Left lobe of liver (tissue), 2 donors: ENCODE results near the gene TFF3. TPM values are rescaled to one million over a fixed set of nuclear protein-coding genes. Genes with fewer than 3 reads are reported as not detected.

Experiments used
- ATAC-seq: fragments of 200-7000 bp; cut with Tn5 transposase; one replicate; pipeline ENCODE4 v1.9.1; 2020; ENCODE audit warnings: mild to moderate bottlenecking, moderate library complexity
- DNase-seq: peaks from one replicate; pipeline ENCODE4 v3.0.0-alpha.2; 2020; ENCODE audit warnings: low spot score
- total RNA-seq: library from RNA; stranded (reverse); gene quantifications from one replicate; pipeline ENCODE4 v1.2.1, GENCODE V29; 2021
- donor health status: DM: no; HTN: no; CAD: no; lungs with moderate emphysema.
- donor health status: DM: no; HTN: yes; CAD: no.

Gene TFF3
- total RNA-seq, 1 donor from 2014 or later: 4.1 TPM

DNA sequence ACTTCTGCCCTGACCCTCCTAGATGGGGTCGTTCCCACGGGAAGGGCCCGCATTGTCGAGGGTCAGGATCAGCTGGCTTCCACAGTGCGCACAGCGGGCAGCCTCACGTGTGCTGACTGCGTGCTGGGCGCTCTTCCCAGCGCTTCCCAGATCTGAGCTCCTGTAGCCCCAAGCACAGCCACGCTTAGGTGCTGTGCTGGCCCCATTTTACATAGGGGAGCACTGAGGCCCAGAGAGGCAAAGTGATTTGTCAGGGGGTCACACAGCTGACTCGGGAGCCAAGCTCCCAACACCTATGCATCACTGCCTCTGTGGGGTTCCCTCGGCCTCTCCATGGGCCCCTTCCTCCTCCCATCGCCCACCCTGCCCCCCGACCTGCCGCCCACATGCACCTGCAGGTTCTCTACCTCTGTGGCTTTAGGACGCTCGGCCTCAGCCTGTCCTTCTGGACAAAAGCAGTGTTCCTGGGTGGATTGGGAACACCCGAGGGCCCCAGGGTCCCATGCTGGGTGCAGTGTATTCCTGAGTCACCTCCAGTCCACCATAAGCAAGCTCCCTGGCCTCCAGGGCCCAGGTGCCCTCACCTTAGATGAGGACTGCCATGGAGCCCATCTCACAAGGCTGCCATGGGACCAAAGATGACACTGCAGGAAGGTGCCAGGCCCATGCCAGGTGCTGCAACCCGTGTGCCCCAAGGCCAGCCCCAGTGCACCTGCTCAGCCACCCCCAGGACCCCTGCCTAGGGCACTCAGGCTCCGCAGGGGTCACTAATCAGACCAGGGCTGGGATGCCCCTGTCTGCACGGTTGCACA is 23.3 kb downstream of the TFF3 start:
- no peak for DNase-seq
- no peak for ATAC-seq

DNA sequence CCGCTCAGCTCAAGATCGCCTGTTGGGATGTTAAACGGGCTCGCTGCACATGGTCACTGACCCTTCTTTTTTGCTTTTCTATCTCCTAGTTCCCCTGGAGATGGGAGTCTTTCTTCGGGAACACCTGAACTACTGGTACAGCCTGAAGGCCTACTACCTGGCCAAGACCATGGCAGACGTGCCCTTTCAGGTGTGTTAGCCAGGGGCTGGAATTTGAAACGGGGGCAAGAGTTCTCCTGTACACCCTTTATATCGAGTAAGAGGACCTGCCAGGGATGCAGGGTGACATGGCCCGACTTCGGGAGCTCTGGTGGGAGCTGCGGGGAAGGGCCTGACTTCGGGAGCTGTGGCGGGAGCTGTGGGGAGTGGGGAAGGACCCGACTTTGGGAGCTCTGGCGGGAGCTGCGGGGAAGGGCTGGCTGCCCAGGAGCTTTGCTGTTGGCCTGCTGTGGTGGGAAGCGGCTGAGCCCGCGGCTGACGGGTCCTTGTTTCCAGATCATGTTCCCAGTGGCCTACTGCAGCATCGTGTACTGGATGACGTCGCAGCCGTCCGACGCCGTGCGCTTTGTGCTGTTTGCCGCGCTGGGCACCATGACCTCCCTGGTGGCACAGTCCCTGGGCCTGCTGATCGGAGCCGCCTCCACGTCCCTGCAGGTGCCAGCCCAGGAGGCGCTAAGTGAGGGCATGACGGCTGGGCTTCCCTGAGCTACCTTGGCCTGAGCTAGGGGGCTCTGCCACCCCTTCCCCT is 24.0 kb downstream of the TFF3 start:
- DNase-seq: no peak
- ATAC-seq: no peak

DNA sequence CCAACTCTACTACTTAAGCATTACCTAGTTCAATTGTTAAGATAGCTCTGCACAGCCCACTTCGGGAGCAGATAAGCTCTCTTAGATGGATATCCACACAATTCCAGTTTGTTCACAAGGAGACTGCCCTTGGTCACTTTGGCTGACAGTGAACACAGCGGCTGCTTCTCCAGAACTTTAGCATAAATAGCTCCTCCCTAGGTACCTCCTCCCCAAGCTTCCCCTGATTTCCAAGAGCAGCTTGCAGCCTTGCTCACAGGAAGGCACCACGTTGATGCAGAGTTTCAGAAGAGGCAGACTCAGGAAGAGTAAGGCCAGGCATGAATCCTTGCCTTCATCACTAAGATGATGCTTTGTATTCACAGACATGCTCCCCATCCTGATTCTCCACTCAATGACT is 24.7 kb downstream of the TFF3 start:
- DNase-seq: no peak

DNA sequence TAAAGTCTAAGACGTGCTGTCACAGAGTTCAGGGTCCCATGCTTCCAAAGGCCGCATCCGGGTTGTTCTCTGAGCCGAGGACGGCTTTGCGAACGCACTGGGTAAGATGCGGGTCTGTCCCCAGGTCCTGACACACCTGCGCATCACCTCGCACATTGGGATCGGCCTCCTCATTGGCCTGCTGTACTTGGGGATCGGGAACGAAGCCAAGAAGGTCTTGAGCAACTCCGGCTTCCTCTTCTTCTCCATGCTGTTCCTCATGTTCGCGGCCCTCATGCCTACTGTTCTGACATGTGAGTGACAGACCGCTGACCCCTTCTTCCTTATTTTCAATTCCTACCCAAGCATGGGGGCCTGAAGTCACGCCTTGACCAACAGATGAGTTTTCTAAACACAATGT is 25.3 kb downstream of the TFF3 start:
- no peak for ATAC-seq
- peak; percentile 57 for DNase-seq

More for the DNA sequence above, 24.7 kb downstream of the TFF3 start:
- no peak for ATAC-seq

DNA sequence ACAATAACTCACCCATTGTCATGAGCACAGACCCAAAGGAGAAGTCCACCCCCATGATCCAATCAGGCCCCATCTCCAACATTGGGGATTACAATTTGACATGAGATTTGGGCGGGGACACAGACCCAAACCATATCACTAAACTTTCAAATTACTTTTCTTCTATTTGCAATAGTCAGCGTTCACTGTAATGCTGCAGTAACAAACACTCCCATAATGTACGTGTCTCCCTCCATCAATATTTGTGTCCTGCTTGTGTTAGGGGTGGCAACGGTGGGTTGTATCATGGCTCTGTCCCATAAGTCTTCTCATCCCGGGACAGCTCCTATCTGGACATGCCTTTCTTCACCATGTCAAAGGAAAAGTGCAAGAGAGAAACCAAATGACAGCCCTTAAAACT is 26.2 kb downstream of the TFF3 start:
- no peak for ATAC-seq
- DNase-seq: no peak

DNA sequence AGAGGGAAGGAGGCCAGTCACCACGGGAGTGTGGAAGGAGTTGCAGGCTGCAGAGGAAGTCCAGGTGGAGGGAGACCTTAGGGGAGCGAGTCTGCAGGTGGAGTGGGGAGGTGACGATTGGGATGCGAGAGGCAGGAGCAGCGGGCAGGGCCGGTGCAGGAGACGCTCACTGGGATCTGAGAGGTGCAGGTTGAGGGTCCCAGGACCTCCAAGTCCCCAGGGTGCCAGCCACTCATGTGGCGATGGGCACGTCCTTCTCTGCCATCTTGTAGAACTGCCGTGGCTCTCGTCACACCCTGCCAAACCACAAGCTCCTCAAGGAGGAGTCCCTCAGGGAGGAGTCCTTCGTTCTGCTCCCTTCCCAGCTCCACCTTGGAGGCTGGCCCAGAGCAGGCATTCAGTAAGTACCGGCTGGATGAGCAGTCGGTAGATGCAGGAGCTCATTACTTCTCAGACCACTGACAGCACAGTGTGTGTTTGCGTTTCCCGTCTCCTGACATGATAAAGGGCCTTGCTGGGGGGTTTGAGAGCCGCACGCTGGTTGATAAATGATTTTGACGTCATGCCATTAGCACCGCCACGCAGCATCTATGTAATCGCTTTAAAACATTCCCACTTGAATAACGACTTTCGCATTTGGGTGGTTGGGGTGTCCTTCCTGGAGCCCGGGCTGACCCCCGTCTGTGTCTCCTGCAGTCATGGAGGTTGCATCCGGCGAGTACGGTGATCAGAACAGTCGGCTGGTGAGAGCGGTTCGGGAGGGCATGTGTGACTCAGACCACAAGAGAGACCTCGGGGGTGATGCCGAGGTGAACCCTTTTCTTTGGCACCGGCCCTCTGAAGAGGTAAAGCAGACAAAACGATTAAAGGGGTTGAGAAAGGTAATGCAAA is 27.8 kb downstream of the TFF3 start:
- no peak for ATAC-seq

DNA sequence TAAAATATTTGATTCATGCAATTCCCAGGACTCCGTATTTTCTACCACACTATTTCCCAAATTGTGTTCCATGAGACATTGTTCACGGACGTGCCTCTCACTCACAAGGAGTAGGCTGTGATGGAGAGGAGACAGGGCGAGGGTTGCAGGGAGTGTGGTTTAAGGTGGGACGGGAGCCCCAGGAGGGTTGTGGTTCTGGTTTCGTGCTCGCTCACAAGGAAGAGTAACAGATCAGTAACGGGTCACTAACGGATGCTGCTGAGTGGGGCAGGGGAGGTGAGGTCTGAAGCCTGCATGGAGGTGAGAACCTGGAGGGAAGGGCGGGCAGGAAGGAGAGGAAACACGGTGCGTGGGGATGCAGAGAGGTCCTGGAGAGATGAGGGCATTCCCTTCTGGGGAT is 28.8 kb downstream of the TFF3 start:
- ATAC-seq: no peak
- DNase-seq: no peak

More for the DNA sequence above, 27.8 kb downstream of the TFF3 start:
- DNase-seq: no peak

DNA sequence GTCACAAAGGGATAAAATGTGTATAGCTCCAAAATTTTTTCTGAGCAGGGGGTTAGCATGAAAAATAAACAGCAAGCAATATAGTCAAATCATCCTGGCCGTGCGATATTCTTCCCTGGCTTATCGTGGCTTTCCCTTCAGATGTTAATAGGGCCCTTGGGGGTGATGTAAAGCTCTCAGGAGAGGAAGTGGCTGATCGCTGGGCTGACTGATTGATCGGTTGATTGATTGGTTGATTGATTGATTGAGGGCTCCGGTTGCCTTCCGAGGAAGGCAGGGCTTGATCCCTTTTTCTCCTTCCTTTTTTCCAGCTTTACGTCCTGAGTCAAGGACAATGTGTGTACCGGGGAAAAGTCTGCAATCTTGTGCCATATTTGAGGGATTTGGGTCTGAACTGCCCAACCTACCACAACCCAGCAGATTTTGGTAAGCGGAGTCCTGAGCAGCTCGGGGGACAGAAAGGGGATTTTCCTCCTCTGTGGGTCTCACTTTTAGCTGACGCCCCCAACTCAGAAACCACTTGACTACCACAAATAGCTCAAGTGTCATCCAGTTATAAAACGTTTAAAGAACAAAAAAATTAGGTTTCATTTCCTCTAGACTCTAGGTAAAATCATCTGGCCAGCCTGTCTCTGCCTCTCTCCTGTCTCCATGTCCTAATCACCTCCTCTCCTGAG is 29.5 kb downstream of the TFF3 start:
- no peak for DNase-seq
- ATAC-seq: no peak

DNA sequence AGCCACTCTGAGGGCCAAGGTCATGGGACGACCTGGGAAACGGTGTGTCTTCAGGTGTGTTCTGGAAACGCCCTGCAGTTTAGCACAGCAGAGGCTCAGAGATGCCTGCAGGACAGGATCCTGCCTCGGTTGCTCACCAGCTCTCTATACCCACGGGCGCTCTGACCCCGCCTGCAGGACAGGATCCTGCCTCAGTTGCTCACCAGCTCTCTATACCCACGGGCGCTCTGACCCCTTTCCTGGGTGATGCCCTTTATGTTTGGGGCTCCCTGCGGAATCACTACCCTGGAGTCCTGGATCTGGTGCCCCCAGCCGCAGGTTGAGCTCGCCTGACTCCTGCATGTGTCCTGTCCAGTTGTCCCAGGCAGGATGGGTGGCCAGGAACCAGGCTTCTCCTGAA is 32.5 kb downstream of the TFF3 start:
- DNase-seq (no peak), ATAC-seq (no peak)

DNA sequence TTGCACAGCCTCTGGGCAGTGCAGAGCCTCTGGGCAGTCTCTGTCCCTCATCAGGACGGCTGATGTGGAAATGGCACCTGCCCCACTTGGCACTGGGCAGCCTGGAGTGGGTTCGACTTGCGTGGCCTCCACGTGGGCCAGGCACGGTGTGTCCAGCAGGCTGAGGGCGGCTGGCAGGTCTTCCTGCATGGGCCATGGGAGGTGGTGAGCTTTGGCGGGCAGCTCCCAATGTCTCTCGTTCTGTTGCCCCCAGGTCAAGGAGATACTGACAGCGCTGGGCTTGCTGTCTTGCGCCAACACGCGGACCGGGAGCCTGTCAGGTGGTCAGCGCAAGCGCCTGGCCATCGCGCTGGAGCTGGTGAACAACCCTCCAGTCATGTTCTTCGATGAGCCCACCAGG is 33.2 kb downstream of the TFF3 start:
- DNase-seq (no peak), ATAC-seq (peak; percentile 14)

DNA sequence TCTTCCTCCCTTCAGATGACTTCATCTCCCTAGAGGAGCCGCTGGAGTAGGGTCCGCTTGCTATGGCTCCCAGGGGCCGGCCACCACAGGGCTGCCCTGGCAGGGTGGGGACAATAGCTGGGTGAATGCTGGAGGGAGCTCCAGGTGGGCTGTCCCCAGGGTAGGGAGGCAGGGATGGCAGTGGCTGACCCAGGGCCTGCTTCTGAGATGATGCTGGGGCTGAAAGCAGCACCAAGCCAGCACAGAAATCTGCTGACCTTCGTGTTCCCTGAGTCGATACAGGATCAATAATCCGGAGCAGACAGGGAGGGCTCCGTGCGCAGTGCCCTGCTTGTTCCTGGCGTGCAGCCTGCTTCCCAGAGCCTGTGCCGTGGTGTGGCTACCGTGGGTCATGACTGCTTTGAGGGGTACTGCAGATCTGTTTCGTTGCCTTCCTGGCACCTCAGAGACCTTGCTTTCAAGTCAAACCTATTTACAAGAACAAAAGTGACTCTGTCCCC is 34.0 kb downstream of the TFF3 start:
- peak; percentile 60 for ATAC-seq
- DNase-seq: no peak

DNA sequence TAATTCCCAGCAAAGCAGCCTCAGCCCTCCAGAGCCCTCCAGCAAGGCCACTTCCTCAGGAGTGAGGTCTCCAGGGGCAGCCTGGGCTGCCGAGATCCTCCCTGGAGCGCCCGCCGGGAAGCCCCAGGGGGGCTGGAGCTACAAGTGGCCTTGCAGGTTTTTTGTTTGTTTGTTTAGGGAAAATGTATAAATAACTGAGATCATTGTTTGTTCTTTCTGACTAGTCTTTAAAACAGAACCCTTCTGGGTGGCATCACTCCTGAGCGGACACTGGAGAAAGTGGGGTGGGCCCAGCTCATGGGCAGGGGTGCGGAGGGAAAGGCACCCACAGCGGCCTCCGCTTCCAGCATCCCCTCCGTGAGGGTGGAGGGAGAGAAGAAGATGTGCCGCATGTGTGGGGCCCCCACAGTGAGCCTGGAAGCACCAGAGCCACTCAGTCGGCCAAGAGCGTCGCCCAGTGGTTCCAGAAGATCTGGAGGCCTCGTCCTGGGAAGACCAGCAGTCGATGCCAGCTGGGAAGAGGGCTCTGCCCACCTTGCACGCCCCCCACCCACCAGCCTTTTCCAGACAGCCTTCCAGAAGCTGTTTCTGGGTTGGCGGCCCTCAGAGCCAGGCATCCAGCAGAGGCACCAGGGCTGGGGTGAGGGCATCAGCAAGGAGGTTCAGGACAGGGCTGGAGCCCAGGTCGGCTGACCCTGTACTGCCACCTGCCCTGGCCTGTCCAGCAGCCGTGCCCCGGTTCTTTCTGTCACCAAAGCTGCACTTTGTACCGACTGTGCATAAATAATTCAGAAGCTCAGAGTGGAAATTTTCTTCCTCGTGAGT is 34.6 kb downstream of the TFF3 start:
- ATAC-seq (peak; percentile 58), DNase-seq (no peak)

DNA sequence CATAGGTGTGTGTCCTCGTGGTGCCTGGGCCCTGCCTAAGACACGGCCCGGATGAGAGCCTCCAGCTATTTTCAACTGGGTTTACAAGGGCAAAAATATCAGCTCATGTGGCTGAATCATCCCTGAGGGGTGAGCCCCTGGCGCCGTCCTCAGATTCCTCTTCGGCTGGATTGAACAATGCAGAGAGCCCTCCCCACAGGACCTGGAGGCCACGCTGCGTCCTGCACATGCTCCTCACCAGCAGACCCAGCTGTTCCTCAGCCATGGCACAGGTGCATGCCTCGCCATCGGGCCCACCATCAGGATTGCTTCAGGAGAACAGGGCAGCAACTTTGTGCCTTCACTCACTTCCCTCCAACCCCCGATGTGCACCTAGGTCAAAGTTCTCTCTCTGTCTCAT is 35.3 kb downstream of the TFF3 start:
- DNase-seq (no peak), ATAC-seq (no peak)

DNA sequence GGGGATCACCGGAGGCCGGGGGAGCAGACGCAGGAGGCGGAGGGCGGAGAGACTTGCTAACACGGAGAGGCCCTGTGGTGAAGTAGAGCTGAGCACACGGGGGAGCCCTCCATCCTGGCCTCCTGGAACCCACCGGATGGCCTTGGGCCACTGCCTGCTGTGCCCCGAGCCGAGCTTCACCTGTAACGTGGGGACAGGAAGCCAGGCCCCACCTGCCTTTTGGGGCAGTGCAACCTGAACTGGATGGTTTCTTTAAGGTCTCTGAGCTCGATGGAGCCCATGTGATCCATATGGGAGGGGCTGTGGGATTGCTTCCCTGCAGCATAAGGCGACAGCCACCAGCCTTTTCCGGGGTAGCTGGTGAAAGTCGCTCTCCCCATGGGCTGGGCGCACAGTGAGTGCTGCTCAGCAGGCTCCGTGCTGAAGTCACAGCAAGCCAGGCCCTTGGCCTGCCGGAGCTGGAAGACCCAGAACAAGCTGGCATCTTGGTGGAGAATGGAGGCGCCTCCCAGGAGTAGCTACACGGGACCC is 35.8 kb downstream of the TFF3 start:
- no peak for ATAC-seq
- no peak for DNase-seq

DNA sequence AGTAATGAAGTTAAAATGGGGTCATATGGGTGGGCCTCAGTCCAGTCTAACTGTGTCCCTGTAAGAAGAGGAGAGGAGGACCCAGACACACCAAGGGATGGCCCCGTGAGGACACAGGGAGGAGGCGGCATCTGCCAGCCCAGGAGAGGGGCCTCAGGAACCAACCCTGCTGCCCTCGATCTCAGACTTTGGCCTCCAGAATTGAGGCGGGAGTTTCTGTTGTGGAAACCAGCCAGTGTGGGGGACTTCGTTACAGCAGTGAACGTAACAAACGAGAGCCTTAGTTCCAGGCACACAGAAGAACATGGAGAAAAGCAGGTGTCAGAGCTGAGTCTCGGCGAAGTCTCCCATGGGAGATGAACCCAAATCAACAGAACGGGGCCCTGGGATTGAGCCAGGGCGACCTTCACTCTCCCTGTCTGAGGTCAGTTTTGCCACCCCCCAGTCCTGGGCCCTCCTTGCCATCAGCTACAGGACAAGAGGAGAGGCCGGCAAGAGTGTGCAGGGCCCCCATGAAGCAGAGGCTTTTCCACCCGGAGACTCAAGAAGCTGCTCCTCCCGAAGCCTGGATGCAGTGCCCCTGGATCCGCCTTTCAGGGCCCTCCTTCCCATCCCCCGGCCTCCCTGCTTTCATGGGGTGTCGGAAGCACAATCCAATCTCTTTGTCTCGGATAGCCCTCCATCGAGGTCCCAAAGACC is 36.6 kb downstream of the TFF3 start:
- ATAC-seq: no peak
- no peak for DNase-seq

DNA sequence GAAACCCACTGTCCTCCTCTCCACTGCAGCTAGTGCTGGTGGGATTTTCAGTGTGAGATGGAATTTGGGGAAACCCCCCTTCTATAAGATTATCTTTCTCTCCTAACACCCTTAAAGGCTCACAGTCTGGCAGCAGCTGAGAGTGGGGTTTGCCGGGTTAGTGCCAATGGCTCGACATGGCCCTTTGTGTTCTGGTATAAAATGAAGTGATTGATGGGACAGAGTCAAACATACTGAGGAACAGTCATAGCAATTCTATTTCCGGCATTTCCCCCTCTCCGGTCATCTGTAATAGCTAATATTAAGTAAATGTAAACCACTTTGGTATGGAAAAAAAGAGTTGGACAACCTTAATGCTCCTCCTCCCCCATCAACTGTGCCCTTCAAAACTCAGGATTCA is 37.6 kb downstream of the TFF3 start:
- ATAC-seq (no peak), DNase-seq (no peak)

DNA sequence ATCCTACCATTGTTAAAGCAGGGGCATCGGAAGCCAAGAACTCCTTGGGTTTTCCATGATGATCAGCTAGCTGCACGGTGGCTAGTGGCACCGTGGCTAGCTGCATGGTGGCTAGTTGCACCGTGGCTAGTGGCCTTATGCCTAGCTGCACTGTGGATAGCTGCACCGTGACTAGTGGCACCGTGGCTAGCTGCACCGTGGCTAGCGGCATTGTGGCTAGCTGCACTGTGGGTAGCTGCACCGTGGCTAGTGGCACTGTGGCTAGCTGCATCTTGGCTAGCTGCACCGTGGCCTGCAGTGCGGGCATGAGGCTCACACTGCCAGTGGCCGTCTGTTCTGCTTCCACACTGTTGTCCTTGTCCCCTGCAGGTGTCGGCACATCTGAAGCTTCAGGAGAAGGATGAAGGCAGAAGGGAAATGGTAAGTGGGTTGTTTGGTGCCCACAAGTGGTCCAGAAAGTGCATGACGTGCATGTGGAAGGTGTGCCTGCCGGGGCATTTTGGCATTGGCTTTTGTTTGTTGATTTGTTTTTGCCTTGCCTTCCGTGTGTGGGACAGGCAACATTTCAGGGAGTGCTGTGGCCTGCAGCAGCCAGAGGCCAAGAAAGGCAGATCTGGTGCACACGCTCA is 38.6 kb downstream of the TFF3 start:
- DNase-seq (no peak), ATAC-seq (no peak)

DNA sequence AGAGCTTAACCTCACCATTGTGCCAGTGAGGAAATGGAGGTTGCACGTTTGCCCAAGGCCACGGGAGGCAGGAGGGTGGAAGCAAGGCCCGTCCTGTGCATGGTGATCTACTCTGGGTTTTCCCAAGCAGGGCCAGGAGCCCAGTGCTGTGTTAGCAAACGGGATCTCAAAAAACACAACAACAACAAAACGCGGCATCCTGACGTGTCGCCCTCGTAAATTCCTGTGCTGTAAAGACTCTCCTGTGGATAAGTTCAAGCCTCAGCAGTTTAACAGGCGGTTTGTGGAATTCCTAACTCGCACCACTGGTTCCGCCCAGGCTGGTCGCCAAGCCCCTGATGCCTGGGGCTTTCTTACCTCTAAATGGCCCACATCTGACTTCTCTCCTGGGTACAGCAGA is 39.1 kb downstream of the TFF3 start:
- ATAC-seq: no peak
- no peak for DNase-seq
